ENCODE results near the gene SBNO1. TPM values are rescaled to one million over a fixed set of nuclear protein-coding genes. Genes with fewer than 3 reads are reported as not detected.
"Not testable (repeated sequence)": the region's sequence is repeated elsewhere in the genome, so short reads cannot be mapped to it uniquely, and the experiment has no call there.

The SBNO1 gene
- total RNA-seq, 4 donors from 2014 or later = 13.9 to 25.8 (median 17.8) TPM

DNA sequence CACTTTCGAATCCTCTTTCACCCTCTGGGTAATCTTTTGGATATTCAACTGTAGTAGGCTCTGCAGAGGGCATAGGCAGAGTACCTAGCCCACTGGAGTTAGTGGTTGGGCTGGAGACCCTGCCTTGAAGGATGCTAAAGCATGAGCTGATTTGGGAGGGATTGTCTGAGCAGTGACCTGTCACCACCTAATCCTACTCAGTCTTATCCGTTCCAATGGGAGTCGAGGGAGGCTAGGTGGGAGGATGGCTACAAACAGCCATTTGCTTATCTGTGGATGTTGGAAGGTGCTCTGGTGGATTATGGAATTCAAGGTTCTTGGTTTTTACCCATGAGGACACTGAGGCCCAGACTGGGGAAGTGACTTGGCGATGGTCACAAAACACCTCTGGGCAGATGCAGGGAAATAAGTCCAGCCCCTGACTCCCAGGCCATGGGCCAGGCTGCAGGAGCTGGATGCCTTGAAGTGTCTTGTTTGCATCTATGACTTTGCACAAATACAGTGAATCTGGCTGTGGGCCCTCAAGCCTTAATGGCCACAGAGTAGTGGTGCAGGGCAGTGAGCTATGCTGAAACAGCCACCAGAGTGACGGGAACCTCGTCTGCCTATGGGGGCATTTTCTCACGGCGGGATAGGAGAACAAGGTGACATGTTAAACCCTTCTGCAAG is 23.0 kb upstream of the SBNO1 start:
- TF ChIP-seq POLR2A (IDR thresholded peaks at IDR 0.05) (no peak), EP300 (IDR thresholded peaks at IDR 0.05) (no peak)
- TF ChIP-seq, protein P1, sequence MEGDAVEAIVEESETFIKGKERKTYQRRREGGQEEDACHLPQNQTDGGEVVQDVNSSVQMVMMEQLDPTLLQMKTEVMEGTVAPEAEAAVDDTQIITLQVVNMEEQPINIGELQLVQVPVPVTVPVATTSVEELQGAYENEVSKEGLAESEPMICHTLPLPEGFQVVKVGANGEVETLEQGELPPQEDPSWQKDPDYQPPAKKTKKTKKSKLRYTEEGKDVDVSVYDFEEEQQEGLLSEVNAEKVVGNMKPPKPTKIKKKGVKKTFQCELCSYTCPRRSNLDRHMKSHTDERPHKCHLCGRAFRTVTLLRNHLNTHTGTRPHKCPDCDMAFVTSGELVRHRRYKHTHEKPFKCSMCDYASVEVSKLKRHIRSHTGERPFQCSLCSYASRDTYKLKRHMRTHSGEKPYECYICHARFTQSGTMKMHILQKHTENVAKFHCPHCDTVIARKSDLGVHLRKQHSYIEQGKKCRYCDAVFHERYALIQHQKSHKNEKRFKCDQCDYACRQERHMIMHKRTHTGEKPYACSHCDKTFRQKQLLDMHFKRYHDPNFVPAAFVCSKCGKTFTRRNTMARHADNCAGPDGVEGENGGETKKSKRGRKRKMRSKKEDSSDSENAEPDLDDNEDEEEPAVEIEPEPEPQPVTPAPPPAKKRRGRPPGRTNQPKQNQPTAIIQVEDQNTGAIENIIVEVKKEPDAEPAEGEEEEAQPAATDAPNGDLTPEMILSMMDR (IDR thresholded peaks at IDR 0.05) = no peak
- Histone ChIP-seq H3K9me3 (no peaks in the 10 kb centered on the region), H3K4me3 (peak overlapping the region in 3 of 4 donors; percentile 61 to 76 (median 61)), H3K27ac (peak overlapping the region in 3 of 4 donors; percentile 82 to 95 (median 93)), H3K36me3 (peaks cover 0 to 20% (median 0%) of the 10 kb centered on the region in 3 donors), H3K4me1 (peaks cover 0 to 58% (median 24%) of the 10 kb centered on the region in 4 donors), H3K27me3 (no peaks in the 10 kb centered on the region)
- WGBS, 2 donors = 64 to 68% methylated on average over 8 of the region's 8 CpGs
- DNase-seq (ENCODE audit: low spot score in 2 of 2) = no peak

DNA sequence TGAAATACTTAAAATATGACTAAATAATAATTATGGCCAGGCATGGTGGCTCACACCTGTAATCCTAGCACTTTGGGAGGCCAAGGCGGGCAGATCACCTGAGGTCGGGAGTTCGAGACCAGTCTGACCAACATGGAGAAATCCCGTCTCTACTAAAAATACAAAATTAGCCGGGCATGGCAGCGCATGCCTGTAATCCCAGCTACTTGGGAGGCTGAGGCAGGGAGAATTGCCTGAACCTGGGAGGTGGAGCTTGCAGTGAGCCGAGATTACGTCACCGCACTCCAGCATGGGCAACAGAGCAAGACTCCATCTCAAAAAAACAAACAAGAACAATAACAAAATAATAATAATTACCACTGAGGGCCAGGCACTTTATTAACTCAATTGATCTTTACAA is 20.9 kb upstream of the SBNO1 start:
- WGBS, 2 donors = 92 to 94% methylated on average over 9 of the region's 9 CpGs
- DNase-seq (ENCODE audit: low spot score in 2 of 2); H3K27me3 ChIP-seq; H3K4me3 ChIP-seq; H3K9me3 ChIP-seq; H3K36me3 ChIP-seq; H3K27ac ChIP-seq: not testable (repeated sequence)
- H3K4me1 ChIP-seq = peaks cover 0 to 37% (median 18%) of the 10 kb centered on the region in 4 donors

DNA sequence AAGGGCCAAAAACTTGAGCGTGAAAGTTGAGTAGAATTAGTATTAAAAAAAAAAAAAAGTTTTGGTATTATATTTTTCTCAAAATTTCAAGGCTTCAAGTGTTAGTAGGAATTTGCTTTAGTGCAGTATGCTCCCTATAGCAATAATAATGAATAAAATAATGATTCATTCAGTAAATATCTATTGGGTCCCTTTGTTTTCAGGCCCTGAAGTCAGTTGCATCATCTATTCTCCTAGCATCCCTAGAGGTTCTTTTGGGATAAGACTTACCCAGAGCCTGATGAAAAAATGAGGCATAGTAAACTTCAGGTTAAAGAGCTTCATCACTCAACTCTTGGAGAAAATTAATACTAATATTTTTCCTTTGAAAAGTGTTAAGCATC is 20.3 kb upstream of the SBNO1 start:
- no peak for DNase-seq (ENCODE audit: low spot score in 2 of 2)
- Histone ChIP-seq H3K9me3 (no peaks in the 10 kb centered on the region), H3K27ac (peak overlapping the region in 1 of 4 donors; percentile 79), H3K36me3 (no peaks in the 10 kb centered on the region), H3K27me3 (no peaks in the 10 kb centered on the region), H3K4me1 (peaks cover 0 to 32% (median 13%) of the 10 kb centered on the region in 4 donors), H3K4me3 (peak overlapping the region in 3 of 4 donors; percentile 51 to 80 (median 77))
- TF ChIP-seq POLR2A (IDR thresholded peaks at IDR 0.05) = no peak
- TF ChIP-seq, protein P1 (IDR thresholded peaks at IDR 0.05) = no peak
- TF ChIP-seq EP300 (IDR thresholded peaks at IDR 0.05) = no peak
- WGBS, 2 donors = 6 to 16% methylated on average over 1 of the region's 1 CpG

DNA sequence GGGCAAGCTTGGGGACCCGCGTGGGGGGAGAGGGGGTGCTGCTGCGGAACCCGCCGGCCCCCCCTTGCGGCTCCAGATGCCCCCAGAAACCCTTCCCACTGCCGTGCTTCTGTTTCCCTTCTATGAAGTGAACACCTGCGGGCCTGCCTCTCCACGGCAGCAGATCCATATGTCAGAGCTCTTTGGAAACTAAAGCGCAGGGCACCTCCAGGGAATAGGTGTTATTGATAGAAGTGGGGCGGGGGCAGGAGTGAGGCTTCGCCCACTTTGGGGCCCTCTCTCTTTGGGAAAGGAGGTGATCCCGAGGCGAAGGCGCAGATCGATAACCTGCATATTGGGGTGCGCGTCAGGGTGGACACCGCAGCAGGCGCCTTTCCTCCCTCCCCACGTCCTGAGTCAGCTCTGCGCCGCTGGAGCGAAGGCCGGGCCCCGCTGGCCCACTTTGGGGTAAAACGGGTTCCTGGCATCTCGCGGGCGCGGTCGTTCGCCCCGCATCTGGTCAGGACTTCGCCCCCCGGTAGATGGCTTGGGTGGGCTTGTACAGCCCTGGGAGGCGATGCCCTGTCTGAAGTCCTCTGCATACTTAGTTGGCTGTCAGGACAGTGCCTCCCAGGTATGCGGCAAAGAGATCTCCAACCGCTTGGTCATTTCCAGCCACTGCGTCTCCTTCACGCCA is 19.8 kb upstream of the SBNO1 start:
- WGBS, 2 donors = 1 to 2% methylated on average over 25 to 28 of the region's 41 CpGs
- peak overlapping the region in 3 of 4 donors; percentile 55 to 79 (median 70) for H3K27ac ChIP-seq
- DNase-seq (ENCODE audit: low spot score in 2 of 2) = no peak
- no peaks in the 10 kb centered on the region for H3K9me3 ChIP-seq
- no peaks in the 10 kb centered on the region for H3K36me3 ChIP-seq
- no peaks in the 10 kb centered on the region for H3K27me3 ChIP-seq
- peak overlapping the region; percentile 51 to 80 (median 74) for H3K4me3 ChIP-seq
- TF ChIP-seq, protein P1 (IDR thresholded peaks at IDR 0.05) = no peak
- TF ChIP-seq EP300 (IDR thresholded peaks at IDR 0.05) (no peak), POLR2A (IDR thresholded peaks at IDR 0.05) (no peak)
- peaks cover 0 to 27% (median 10%) of the 10 kb centered on the region in 4 donors for H3K4me1 ChIP-seq

DNA sequence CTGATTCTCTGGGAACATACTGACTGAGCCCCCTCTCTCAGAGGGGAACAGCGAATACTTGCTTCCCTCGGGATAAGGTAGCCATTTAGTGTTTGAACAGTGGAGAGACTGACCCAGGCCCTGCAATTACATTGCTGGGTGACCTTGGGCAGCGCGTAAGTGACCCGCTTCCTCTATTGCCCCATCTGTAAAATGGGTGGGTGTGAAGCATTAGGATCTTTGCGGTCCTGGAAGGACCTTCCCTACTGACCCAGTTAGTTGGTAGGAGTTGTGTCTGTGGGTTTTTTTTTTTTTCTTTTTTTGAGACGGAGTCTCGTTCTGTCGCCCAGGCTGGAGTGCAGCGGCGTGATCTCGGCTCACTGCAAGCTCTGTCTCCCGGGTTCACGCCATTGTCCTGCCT is 18.0 kb upstream of the SBNO1 start:
- DNase-seq (ENCODE audit: low spot score in 2 of 2) = no peak
- no peaks in the 10 kb centered on the region for H3K36me3 ChIP-seq
- H3K27me3 ChIP-seq = no peaks in the 10 kb centered on the region
- TF ChIP-seq EP300 (IDR thresholded peaks at IDR 0.05) (no peak), POLR2A (IDR thresholded peaks at IDR 0.05) (no peak)
- TF ChIP-seq, protein P1 (IDR thresholded peaks at IDR 0.05) = no peak
- no peaks in the 10 kb centered on the region for H3K9me3 ChIP-seq
- H3K27ac ChIP-seq = no peak overlapping the region
- no peak overlapping the region for H3K4me3 ChIP-seq
- H3K4me1 ChIP-seq = peaks cover 0 to 20% (median 7%) of the 10 kb centered on the region in 4 donors
- 91% methylated on average over 14 of the region's 14 CpGs for WGBS, 2 donors

All from tibial nerve (tissue), 4 donors.